GM13977 (cell line): Measurements from ENCODE around the gene DGKE.

Experiments used
- DNase-seq: peaks from one replicate; pipeline ENCODE4 v3.0.0; 2012; ENCODE audit warnings: low spot score
- CTCF ChIP-seq: IDR thresholded peaks from 2 replicates; pipeline ENCODE4 v1.5.1; 2012; ENCODE audit warnings: mild to moderate bottlenecking, control low read depth; ENCODE audit not compliant: insufficient read depth; ENCODE audit errors: extremely low read depth, missing control alignments
- in situ Hi-C: fragments of 300-500 bp; cut with MboI; formaldehyde crosslinking; loops from one replicate; pipeline ENCODE4 v1.12.0; 2022; ENCODE audit warnings: low sequenced_read_pairs, low pct_unique_long_range_greater_than_20kb, mixed read lengths, inconsistent platforms; ENCODE audit not compliant: unreplicated experiment

DGKE gene

GRCh38 chr17:56826611-56827414 is 7.1 kb upstream of the DGKE start:
- no peak for TF ChIP-seq CTCF
- no peak for DNase-seq
- in situ Hi-C loops: no loop called here

DNA sequence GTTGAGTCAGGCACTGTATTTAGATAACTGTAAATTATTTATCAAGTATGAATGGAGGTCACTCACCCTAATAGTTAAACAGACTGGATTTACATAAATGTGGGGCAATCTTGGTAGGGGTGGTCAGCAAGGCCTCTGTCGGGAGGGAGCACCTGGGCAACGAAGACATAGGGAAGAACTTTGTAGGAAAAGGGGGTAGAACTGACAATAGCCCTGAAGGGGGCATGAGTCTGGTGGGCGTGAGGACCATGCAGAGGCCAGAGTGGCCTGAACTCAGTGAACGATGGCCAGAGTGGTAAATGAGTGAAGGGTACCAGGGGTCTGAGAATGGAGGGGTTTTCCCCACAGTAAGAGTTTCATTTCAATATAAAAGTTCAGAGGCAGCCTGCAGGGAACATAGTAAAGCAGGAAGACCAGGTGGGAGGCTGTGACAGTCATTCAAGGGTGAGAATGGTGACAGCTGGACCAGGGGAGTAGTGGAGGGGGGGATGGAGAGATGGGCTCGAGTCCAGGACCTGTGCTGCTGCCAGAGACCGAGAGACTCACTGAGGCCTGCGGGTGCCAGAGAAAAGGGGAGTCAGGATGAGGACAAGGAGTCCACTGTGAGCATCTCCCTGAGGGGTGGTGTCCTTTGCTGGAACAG is 3.1 kb upstream of the DGKE start:
- no peak for TF ChIP-seq CTCF
- DNase-seq: no peak
- in situ Hi-C loops: no loop called here

GRCh38 chr17:56831369-56832095 is 2.4 kb upstream of the DGKE start:
- no peak for DNase-seq
- TF ChIP-seq CTCF: no peak
- in situ Hi-C loops: no loop called here

DNA sequence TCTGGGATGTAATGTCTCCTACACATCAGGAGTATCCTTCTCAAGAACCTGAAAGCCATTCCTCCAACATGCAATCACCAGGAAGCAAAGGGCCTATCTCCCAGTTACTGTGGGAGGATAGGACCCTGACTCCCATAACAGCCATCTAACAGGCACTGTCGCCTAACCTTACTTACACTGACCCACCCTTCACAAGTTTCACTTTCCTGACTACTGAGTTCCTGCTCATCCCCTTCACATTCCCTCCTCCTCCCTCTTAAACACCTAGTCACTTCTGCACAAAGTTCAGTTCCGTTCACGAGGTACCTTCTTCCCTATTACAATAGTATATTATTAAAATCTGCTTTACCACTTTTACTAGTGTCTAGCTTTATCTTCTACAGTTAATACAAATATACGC is 1.5 kb upstream of the DGKE start:
- TF ChIP-seq CTCF: no peak
- in situ Hi-C loops: no loop called here
- DNase-seq: no peak

GRCh38 chr17:56833057-56833808 is 718 bp upstream of the DGKE start:
- in situ Hi-C loops: no loop called here
- no peak for TF ChIP-seq CTCF
- DNase-seq: peak; percentile 60

DNA sequence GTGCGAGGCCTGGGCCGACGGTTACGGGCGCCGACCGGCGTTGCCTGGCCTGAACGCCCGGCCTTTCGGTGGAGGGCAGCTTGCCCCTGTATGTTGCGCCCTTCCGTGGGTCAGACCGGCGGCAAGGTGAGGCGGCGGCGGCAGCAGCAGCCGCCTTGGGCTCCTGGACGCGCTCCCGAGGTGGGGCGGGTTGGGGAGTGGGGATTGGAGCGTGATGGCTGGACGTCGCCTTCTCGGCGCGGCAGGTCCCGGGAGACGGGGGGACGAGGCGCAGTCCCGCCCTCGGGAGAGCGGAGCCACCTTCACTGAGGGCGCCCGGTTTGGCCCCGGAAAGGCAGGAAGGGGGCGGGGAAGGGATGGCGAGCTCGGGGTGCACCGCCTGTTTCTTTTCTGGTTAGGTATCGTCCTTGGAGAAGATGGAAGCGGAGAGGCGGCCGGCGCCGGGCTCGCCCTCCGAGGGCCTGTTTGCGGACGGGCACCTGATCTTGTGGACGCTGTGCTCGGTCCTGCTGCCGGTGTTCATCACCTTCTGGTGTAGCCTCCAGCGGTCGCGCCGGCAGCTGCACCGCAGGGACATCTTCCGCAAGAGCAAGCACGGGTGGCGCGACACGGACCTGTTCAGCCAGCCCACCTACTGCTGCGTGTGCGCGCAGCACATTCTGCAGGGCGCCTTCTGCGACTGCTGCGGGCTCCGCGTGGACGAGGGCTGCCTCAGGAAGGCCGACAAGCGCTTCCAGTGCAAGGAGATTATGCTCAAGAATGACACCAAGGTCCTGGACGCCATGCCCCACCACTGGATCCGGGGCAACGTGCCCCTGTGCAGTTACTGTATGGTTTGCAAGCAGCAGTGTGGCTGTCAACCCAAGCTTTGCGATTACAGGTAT is 671 bp downstream of the DGKE start:
- in situ Hi-C loops: no loop called here
- peak; percentile 14 for TF ChIP-seq CTCF
- peak; percentile 55 for DNase-seq
